Ishikawa (cell line): ENCODE data around the gene FAAP20.

Source experiments
- CEBPB ChIP-seq: IDR thresholded peaks from 2 replicates; pipeline ENCODE4 v1.6.1; 2012
- CREB1 ChIP-seq: IDR thresholded peaks from 2 replicates; pipeline ENCODE4 v1.6.1; 2012; ENCODE audit warnings: low read depth
- EGR1 ChIP-seq: IDR thresholded peaks from 2 replicates; pipeline ENCODE4 v1.6.1; 2012
- EP300 ChIP-seq: IDR thresholded peaks from 2 replicates; pipeline ENCODE4 v1.6.1; 2012; ENCODE audit warnings: borderline replicate concordance
- FOXM1 ChIP-seq: IDR thresholded peaks from 2 replicates; pipeline ENCODE4 v1.6.1; 2012; ENCODE audit warnings: low read depth, borderline replicate concordance
- NFIC ChIP-seq: IDR thresholded peaks from 2 replicates; pipeline ENCODE4 v1.6.1; 2012
- RAD21 ChIP-seq: IDR thresholded peaks from 2 replicates; pipeline ENCODE4 v1.6.1; 2012; ENCODE audit warnings: low read depth
- REST ChIP-seq: IDR thresholded peaks from 2 replicates; pipeline ENCODE4 v1.6.1; 2012; ENCODE audit warnings: low read depth, mild to moderate bottlenecking
- TAF1 ChIP-seq: IDR thresholded peaks from 2 replicates; pipeline ENCODE4 v1.6.1; 2012; ENCODE audit warnings: low read depth, mild to moderate bottlenecking
- TCF12 ChIP-seq: IDR thresholded peaks from 2 replicates; pipeline ENCODE4 v1.6.1; 2012; ENCODE audit warnings: low read depth
- TEAD4 ChIP-seq: IDR thresholded peaks from 2 replicates; pipeline ENCODE4 v1.6.1; 2012
- YY1 ChIP-seq: IDR thresholded peaks from 2 replicates; pipeline ENCODE4 v1.6.1; 2012; ENCODE audit warnings: low read depth
- ZBTB7A ChIP-seq: IDR thresholded peaks from 2 replicates; pipeline ENCODE4 v1.6.1; 2012; ENCODE audit warnings: low read depth
- TF ChIP-seq, protein P1 (sequence below): IDR thresholded peaks from 2 replicates; pipeline ENCODE4 v1.6.1; 2012
- TF ChIP-seq, protein P2 (sequence below): IDR thresholded peaks from 2 replicates; pipeline ENCODE4 v1.6.1; 2012

Gene FAAP20

DNA sequence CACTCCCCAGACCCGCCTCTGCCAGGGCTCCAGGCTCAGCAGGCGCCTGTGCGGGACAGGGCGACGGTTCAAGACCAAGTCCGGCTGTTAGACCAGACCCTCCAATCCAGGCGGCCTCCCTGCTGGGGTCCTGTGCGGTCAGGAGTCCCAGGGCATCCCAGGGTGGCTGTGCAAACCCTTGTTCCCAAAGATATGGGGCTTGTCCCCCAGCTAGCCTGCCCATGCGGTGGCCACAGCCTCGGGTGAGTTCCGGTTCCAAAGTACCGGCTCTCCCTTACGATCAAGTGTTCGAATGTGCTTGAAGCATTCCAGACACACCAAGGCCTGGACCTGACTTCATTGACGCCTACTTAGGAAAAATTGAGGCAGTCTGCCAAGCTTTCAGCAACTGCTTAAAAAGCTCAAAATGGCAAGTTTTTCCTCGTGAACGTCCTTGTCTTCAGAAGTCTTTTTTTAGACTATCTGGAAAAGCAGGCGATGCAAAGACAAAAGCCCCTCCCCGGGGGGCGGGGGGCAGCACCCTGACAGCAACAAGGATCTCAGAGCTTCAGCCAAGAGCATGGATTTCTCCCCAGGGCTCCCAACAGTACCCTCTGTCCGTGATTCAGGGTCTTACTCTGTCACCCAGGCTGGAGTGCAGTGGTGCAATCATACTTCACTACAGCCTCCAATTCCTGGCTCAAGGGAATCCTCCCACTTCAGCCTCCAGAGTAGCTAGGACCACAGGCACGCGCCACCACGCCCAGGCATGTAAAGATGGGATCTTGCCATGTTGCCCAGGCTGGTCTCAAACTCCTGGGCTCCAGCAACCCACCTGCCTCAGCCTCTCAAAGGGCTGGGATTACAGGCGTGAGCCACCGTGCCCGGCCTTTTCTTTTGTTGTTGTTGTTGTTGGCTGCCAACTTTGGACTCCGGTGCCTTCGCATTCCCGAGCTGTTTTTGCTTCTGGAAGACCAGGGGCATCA is 2.3 kb downstream of the FAAP20 start:
- TF ChIP-seq YY1 = no peak
- no peak for TF ChIP-seq CREB1
- TF ChIP-seq NFIC = no peak
- TF ChIP-seq TEAD4 = no peak
- TF ChIP-seq, protein P1, sequence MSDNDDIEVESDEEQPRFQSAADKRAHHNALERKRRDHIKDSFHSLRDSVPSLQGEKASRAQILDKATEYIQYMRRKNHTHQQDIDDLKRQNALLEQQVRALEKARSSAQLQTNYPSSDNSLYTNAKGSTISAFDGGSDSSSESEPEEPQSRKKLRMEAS = no peak
- TF ChIP-seq FOXM1 = no peak
- TF ChIP-seq EGR1 = no peak
- TF ChIP-seq REST = no peak
- TF ChIP-seq, protein P2, sequence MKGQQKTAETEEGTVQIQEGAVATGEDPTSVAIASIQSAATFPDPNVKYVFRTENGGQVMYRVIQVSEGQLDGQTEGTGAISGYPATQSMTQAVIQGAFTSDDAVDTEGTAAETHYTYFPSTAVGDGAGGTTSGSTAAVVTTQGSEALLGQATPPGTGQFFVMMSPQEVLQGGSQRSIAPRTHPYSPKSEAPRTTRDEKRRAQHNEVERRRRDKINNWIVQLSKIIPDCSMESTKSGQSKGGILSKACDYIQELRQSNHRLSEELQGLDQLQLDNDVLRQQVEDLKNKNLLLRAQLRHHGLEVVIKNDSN = no peak
- TF ChIP-seq TAF1 = no peak
- no peak for TF ChIP-seq EP300
- TF ChIP-seq CEBPB = no peak
- no peak for TF ChIP-seq ZBTB7A
- no peak for TF ChIP-seq RAD21
- no peak for TF ChIP-seq TCF12

GRCh38 chr1:2190491-2190976 is 4.0 kb downstream of the FAAP20 start:
- TF ChIP-seq FOXM1 (no peak), EP300 (no peak), TCF12 (no peak), NFIC (no peak), YY1 (no peak), EGR1 (no peak; the same call in 1 of the 2 replicates), REST (no peak), ZBTB7A (no peak), CREB1 (no peak)
- TF ChIP-seq, protein P1 = no peak

- 0 out of 2 replicates have a peak, but pooled peaks have one; percentile 11 for TF ChIP-seq EP300
- TF ChIP-seq TAF1 = no peak; the same call in 1 of the 2 replicates
- no peak for TF ChIP-seq FOXM1
- no peak for TF ChIP-seq EGR1
- TF ChIP-seq TEAD4 = no peak
- no peak; the same call in 1 of the 2 replicates for TF ChIP-seq NFIC
- TF ChIP-seq, protein P1 = peak; percentile 63
- no peak for TF ChIP-seq REST
These were observed 4.8 kb downstream of the FAAP20 start for GRCh38 chr1:2189459-2190425.

DNA sequence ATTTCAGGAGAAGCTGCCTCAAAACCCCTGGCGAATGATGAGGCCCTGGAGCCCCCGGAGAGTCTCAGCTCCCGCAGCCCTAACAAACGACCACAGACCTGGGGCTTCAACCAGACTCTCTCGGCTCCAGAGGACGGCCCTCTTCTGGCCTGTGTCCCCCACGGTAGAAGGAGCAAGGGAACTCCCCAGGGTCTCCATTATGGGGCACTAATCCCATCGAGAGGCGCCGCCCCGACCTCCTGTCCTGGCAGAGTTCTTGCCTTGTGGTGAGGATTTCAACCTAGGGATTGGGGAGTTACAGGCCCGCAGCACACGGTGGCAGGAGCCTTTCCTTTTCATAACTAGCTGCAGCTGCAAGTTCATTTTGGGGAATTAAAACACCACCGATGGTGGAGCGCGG is 6.2 kb downstream of the FAAP20 start:
- TF ChIP-seq, protein P1 = no peak
- TF ChIP-seq REST (no peak), CREB1 (no peak), TEAD4 (no peak), RAD21 (no peak), EP300 (no peak), TCF12 (no peak), CEBPB (no peak), YY1 (no peak), NFIC (no peak), TAF1 (no peak), EGR1 (no peak), FOXM1 (no peak), ZBTB7A (no peak)
- TF ChIP-seq, protein P2 = no peak
